Neural progenitor cell (in vitro differentiated cells): ENCODE results near the gene CDH23.

Experiments used
- EZH2 ChIP-seq: fragments of 200-600 bp; sonication (generic); IDR thresholded peaks from 2 replicates; pipeline ENCODE4 v1.6.1; 2017; ENCODE audit warnings: antibody characterized with exemption, mild to moderate bottlenecking, moderate library complexity
- TF ChIP-seq, protein P1 (sequence below): fragments of 200-600 bp; sonication (generic); IDR thresholded peaks from 2 replicates; pipeline ENCODE4 v1.5.1; 2017; ENCODE audit warnings: antibody characterized with exemption, mild to moderate bottlenecking

- TF ChIP-seq, protein P1, sequence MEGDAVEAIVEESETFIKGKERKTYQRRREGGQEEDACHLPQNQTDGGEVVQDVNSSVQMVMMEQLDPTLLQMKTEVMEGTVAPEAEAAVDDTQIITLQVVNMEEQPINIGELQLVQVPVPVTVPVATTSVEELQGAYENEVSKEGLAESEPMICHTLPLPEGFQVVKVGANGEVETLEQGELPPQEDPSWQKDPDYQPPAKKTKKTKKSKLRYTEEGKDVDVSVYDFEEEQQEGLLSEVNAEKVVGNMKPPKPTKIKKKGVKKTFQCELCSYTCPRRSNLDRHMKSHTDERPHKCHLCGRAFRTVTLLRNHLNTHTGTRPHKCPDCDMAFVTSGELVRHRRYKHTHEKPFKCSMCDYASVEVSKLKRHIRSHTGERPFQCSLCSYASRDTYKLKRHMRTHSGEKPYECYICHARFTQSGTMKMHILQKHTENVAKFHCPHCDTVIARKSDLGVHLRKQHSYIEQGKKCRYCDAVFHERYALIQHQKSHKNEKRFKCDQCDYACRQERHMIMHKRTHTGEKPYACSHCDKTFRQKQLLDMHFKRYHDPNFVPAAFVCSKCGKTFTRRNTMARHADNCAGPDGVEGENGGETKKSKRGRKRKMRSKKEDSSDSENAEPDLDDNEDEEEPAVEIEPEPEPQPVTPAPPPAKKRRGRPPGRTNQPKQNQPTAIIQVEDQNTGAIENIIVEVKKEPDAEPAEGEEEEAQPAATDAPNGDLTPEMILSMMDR, result no peak
- no peak for TF ChIP-seq EZH2
Measured at GRCh38 chr10:71402005-71402404, 5.3 kb downstream of the CDH23 start.
